Measurements from ENCODE around the gene ABCA4.

DNA sequence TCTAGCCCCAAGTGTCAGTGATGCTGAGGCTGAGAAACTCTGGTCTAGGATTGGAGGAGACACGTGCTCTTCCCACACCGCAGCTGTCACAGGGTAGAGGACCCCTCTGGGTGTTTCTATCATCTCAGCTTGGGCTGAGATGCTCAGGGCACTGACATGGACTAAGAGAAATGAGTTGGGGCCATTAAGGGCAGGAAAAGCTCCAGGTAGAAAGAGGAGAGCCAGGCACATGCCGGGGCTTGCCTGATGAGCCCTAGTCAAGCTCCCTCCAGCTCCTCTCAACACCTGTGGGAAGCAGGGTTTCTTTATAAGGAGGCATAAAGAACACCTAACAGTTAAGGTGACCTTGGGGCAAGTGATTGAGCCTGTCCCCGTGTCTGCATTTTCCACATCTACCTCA, 17.3 kb downstream of the ABCA4 start:
- TF ChIP-seq TAF1 (IDR thresholded peaks at IDR 0.05; ENCODE audit: low read depth) = no peak
- no peak for TF ChIP-seq EGR1 (IDR thresholded peaks at IDR 0.05)
- no peak for TF ChIP-seq EP300 (IDR thresholded peaks at IDR 0.05; ENCODE audit: borderline replicate concordance)
- no peak for TF ChIP-seq RAD21 (IDR thresholded peaks at IDR 0.05; ENCODE audit: low read depth)
- TF ChIP-seq, protein P1, sequence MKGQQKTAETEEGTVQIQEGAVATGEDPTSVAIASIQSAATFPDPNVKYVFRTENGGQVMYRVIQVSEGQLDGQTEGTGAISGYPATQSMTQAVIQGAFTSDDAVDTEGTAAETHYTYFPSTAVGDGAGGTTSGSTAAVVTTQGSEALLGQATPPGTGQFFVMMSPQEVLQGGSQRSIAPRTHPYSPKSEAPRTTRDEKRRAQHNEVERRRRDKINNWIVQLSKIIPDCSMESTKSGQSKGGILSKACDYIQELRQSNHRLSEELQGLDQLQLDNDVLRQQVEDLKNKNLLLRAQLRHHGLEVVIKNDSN (IDR thresholded peaks at IDR 0.05) = no peak
- TF ChIP-seq, protein P2, sequence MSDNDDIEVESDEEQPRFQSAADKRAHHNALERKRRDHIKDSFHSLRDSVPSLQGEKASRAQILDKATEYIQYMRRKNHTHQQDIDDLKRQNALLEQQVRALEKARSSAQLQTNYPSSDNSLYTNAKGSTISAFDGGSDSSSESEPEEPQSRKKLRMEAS (IDR thresholded peaks at IDR 0.05) = no peak
- TF ChIP-seq CREB1 (IDR thresholded peaks at IDR 0.05; ENCODE audit: low read depth) = no peak
- no peak for TF ChIP-seq ZBTB7A (IDR thresholded peaks at IDR 0.05; ENCODE audit: low read depth)
- no peak for TF ChIP-seq YY1 (IDR thresholded peaks at IDR 0.05; ENCODE audit: low read depth)
- TF ChIP-seq TEAD4 (IDR thresholded peaks at IDR 0.05) = no peak
- TF ChIP-seq, protein P3, sequence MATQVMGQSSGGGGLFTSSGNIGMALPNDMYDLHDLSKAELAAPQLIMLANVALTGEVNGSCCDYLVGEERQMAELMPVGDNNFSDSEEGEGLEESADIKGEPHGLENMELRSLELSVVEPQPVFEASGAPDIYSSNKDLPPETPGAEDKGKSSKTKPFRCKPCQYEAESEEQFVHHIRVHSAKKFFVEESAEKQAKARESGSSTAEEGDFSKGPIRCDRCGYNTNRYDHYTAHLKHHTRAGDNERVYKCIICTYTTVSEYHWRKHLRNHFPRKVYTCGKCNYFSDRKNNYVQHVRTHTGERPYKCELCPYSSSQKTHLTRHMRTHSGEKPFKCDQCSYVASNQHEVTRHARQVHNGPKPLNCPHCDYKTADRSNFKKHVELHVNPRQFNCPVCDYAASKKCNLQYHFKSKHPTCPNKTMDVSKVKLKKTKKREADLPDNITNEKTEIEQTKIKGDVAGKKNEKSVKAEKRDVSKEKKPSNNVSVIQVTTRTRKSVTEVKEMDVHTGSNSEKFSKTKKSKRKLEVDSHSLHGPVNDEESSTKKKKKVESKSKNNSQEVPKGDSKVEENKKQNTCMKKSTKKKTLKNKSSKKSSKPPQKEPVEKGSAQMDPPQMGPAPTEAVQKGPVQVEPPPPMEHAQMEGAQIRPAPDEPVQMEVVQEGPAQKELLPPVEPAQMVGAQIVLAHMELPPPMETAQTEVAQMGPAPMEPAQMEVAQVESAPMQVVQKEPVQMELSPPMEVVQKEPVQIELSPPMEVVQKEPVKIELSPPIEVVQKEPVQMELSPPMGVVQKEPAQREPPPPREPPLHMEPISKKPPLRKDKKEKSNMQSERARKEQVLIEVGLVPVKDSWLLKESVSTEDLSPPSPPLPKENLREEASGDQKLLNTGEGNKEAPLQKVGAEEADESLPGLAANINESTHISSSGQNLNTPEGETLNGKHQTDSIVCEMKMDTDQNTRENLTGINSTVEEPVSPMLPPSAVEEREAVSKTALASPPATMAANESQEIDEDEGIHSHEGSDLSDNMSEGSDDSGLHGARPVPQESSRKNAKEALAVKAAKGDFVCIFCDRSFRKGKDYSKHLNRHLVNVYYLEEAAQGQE (IDR thresholded peaks at IDR 0.05; ENCODE audit: low read depth) = no peak
- TF ChIP-seq NFIC (IDR thresholded peaks at IDR 0.05) = no peak
